ENCODE results near the gene SLC43A2.

The SLC43A2 gene

GRCh38 chr17:1634841-1635650, 6.4 kb upstream of the SLC43A2 start:
- Histone ChIP-seq H3K36me3 (ENCODE audit: insufficient read depth, insufficient read length, low read length) (no peaks in the 10 kb centered on the region), H3K9ac (ENCODE audit: insufficient read length, low read depth) (no peak overlapping the region), H3K4me1 (ENCODE audit: insufficient read depth, insufficient read length) (peaks cover 15% of the 10 kb centered on the region), H3K9me3 (ENCODE audit: insufficient read depth, low read length) (no peaks in the 10 kb centered on the region), H3K4me3 (ENCODE audit: insufficient read length, low read depth) (no peak overlapping the region), H3K27me3 (ENCODE audit: insufficient read depth, insufficient read length) (no peaks in the 10 kb centered on the region)
- DNase-seq (ENCODE audit: low read depth, low spot score), result no peak
- TF ChIP-seq YY1 (IDR thresholded peaks at IDR 0.05; ENCODE audit: insufficient read depth, insufficient read length) (no peak), SUZ12 (IDR thresholded peaks at IDR 0.05; ENCODE audit: extremely low read depth, insufficient read depth, insufficient read length) (no peak), ZNF274 (IDR thresholded peaks at IDR 0.05; ENCODE audit: low read depth, low read length) (no peak)

GRCh38 chr17:1630662-1631061, 2.0 kb upstream of the SLC43A2 start:
- H3K9ac ChIP-seq (ENCODE audit: insufficient read length, low read depth), result no peak overlapping the region
- H3K9me3 ChIP-seq (ENCODE audit: insufficient read depth, low read length), result no peaks in the 10 kb centered on the region
- peaks cover 17% of the 10 kb centered on the region for H3K4me1 ChIP-seq (ENCODE audit: insufficient read depth, insufficient read length)
- no peak overlapping the region for H3K4me3 ChIP-seq (ENCODE audit: insufficient read length, low read depth)
- peaks cover 5% of the 10 kb centered on the region for H3K27me3 ChIP-seq (ENCODE audit: insufficient read depth, insufficient read length)
- DNase-seq (ENCODE audit: low read depth, low spot score), result no peak
- H3K36me3 ChIP-seq (ENCODE audit: insufficient read depth, insufficient read length, low read length), result no peaks in the 10 kb centered on the region
- TF ChIP-seq SUZ12 (IDR thresholded peaks at IDR 0.05; ENCODE audit: extremely low read depth, insufficient read depth, insufficient read length) (no peak), ZNF274 (IDR thresholded peaks at IDR 0.05; ENCODE audit: low read depth, low read length) (no peak), YY1 (IDR thresholded peaks at IDR 0.05; ENCODE audit: insufficient read depth, insufficient read length) (no peak)

GRCh38 chr17:1629504-1630310, 1.1 kb upstream of the SLC43A2 start:
- peaks cover 22% of the 10 kb centered on the region for H3K4me1 ChIP-seq (ENCODE audit: insufficient read depth, insufficient read length)
- peak overlapping the region; percentile 79 for H3K9ac ChIP-seq (ENCODE audit: insufficient read length, low read depth)
- no peak for DNase-seq (ENCODE audit: low read depth, low spot score)
- H3K4me3 ChIP-seq (ENCODE audit: insufficient read length, low read depth), result peak overlapping the region; percentile 57
- peaks cover 3% of the 10 kb centered on the region for H3K36me3 ChIP-seq (ENCODE audit: insufficient read depth, insufficient read length, low read length)
- peaks cover 5% of the 10 kb centered on the region for H3K27me3 ChIP-seq (ENCODE audit: insufficient read depth, insufficient read length)
- no peak for TF ChIP-seq YY1 (IDR thresholded peaks at IDR 0.05; ENCODE audit: insufficient read depth, insufficient read length)
- no peak for TF ChIP-seq ZNF274 (IDR thresholded peaks at IDR 0.05; ENCODE audit: low read depth, low read length)
- no peak for TF ChIP-seq SUZ12 (IDR thresholded peaks at IDR 0.05; ENCODE audit: extremely low read depth, insufficient read depth, insufficient read length)
- no peaks in the 10 kb centered on the region for H3K9me3 ChIP-seq (ENCODE audit: insufficient read depth, low read length)

GRCh38 chr17:1628856-1629503, 346 bp upstream of the SLC43A2 start:
- Histone ChIP-seq H3K36me3 (ENCODE audit: insufficient read depth, insufficient read length, low read length) (peaks cover 3% of the 10 kb centered on the region), H3K9ac (ENCODE audit: insufficient read length, low read depth) (peak overlapping the region; percentile 79), H3K27me3 (ENCODE audit: insufficient read depth, insufficient read length) (peaks cover 5% of the 10 kb centered on the region), H3K4me1 (ENCODE audit: insufficient read depth, insufficient read length) (peaks cover 22% of the 10 kb centered on the region), H3K9me3 (ENCODE audit: insufficient read depth, low read length) (no peaks in the 10 kb centered on the region), H3K4me3 (ENCODE audit: insufficient read length, low read depth) (peak overlapping the region; percentile 57)
- TF ChIP-seq SUZ12 (IDR thresholded peaks at IDR 0.05; ENCODE audit: extremely low read depth, insufficient read depth, insufficient read length), result no peak
- no peak for TF ChIP-seq ZNF274 (IDR thresholded peaks at IDR 0.05; ENCODE audit: low read depth, low read length)
- TF ChIP-seq YY1 (IDR thresholded peaks at IDR 0.05; ENCODE audit: insufficient read depth, insufficient read length), result no peak
- peak; percentile 86 for DNase-seq (ENCODE audit: low read depth, low spot score)

GRCh38 chr17:1627182-1627981, 1.3 kb downstream of the SLC43A2 start:
- Histone ChIP-seq H3K4me1 (ENCODE audit: insufficient read depth, insufficient read length) (peaks cover 22% of the 10 kb centered on the region), H3K36me3 (ENCODE audit: insufficient read depth, insufficient read length, low read length) (peaks cover 3% of the 10 kb centered on the region), H3K9me3 (ENCODE audit: insufficient read depth, low read length) (no peaks in the 10 kb centered on the region), H3K9ac (ENCODE audit: insufficient read length, low read depth) (peak overlapping the region; percentile 61), H3K4me3 (ENCODE audit: insufficient read length, low read depth) (peak overlapping the region; percentile 55), H3K27me3 (ENCODE audit: insufficient read depth, insufficient read length) (peaks cover 5% of the 10 kb centered on the region)
- TF ChIP-seq SUZ12 (IDR thresholded peaks at IDR 0.05; ENCODE audit: extremely low read depth, insufficient read depth, insufficient read length), result no peak
- no peak for DNase-seq (ENCODE audit: low read depth, low spot score)

GRCh38 chr17:1626333-1626732, 2.3 kb downstream of the SLC43A2 start:
- Histone ChIP-seq H3K9me3 (ENCODE audit: insufficient read depth, low read length) (no peaks in the 10 kb centered on the region), H3K4me1 (ENCODE audit: insufficient read depth, insufficient read length) (peaks cover 22% of the 10 kb centered on the region), H3K36me3 (ENCODE audit: insufficient read depth, insufficient read length, low read length) (peaks cover 3% of the 10 kb centered on the region), H3K4me3 (ENCODE audit: insufficient read length, low read depth) (no peak overlapping the region), H3K27me3 (ENCODE audit: insufficient read depth, insufficient read length) (peaks cover 5% of the 10 kb centered on the region), H3K9ac (ENCODE audit: insufficient read length, low read depth) (no peak overlapping the region)
- TF ChIP-seq SUZ12 (IDR thresholded peaks at IDR 0.05; ENCODE audit: extremely low read depth, insufficient read depth, insufficient read length), result no peak
- TF ChIP-seq YY1 (IDR thresholded peaks at IDR 0.05; ENCODE audit: insufficient read depth, insufficient read length), result no peak
- TF ChIP-seq ZNF274 (IDR thresholded peaks at IDR 0.05; ENCODE audit: low read depth, low read length), result no peak
- DNase-seq (ENCODE audit: low read depth, low spot score), result no peak
